Sigmoid colon (tissue), 7 donors: ENCODE data around the gene SRC. TPM values are rescaled to one million over a fixed set of nuclear protein-coding genes. Genes with fewer than 3 reads are reported as not detected.

Experiments
- DNase-seq: peaks from one replicate; pipeline ENCODE4 v3.0.0-alpha.2; 2019
- H3K27ac ChIP-seq, 4 donors: fragments of 200-600 bp; sonication (generic); one replicate each; pipeline ENCODE4 v1.5.1; 2016 to 2019; ENCODE audit warnings: mild to moderate bottlenecking in 1 of 4
- H3K27me3 ChIP-seq, 3 donors: fragments of 200-600 bp; sonication (generic); one replicate each; pipeline ENCODE4 v1.5.1; 2019; ENCODE audit warnings: mild to moderate bottlenecking in 1 of 3
- H3K36me3 ChIP-seq, 4 donors: fragments of 200-600 bp; sonication (generic); one replicate each; pipeline ENCODE4 v1.5.1; 2016 to 2019
- H3K4me1 ChIP-seq, 4 donors: fragments of 200-600 bp; sonication (generic); one replicate each; pipeline ENCODE4 v1.5.1; 2017 to 2019
- H3K4me3 ChIP-seq, 4 donors: fragments of 200-600 bp; sonication (generic); one replicate each; pipeline ENCODE4 v1.5.1; 2017 to 2019; ENCODE audit warnings: mild to moderate bottlenecking in 2 of 4, moderate library complexity in 1 of 4
- H3K9me3 ChIP-seq, 4 donors: fragments of 200-600 bp in 3 of 4; sonication (generic) in 3 of 4; one replicate each; pipeline versions ENCODE4 v1.5.1 to v1.6.1; 2013 to 2019
- EP300 ChIP-seq, 4 donors: sonication (generic); formaldehyde crosslinking; IDR thresholded peaks; one replicate each; pipeline ENCODE4 v1.6.1; 2017; ENCODE audit warnings: antibody characterized with exemption in 4 of 4
- POLR2A ChIP-seq, 2 donors: fragments of 450-650 bp; IDR thresholded peaks; one replicate each; pipeline ENCODE4 v1.6.1; 2016; ENCODE audit warnings: antibody characterized with exemption in 2 of 2, mild to moderate bottlenecking in 2 of 2, moderate library complexity in 2 of 2
- POLR2AphosphoS5 ChIP-seq, 4 donors: sonication (generic); formaldehyde crosslinking; IDR thresholded peaks; one replicate each; pipeline ENCODE4 v1.6.1; 2017; ENCODE audit warnings: antibody characterized with exemption in 4 of 4
- WGBS, 2 donors: extraction: QIAGEN DNeasy Blood & Tissue Kit; methylation state at CpG; one replicate each; pipeline ENCODE4 v1.1.7; 2013; 5-methylcytosine and 5-hydroxymethylcytosine counted together
- intact Hi-C: fragments of 100-400 bp; cut with DNase I; formaldehyde crosslinking; loops from one replicate; pipeline ENCODE4 v1.15.1; 2023
- polyA plus RNA-seq, 3 donors: library from polyadenylated mRNA; stranded (reverse); fragments of 200-250 nt; gene quantifications; one replicate each; pipeline ENCODE4 v1.2.3, GENCODE V29; 2013
- total RNA-seq, 4 donors: library from RNA; depleted of rRNA; stranded (reverse); fragments of >200 nt; gene quantifications; one replicate each; pipeline ENCODE4 v1.1.0, GENCODE V29; 2016
- TF ChIP-seq, protein P1 (sequence below), 4 experiments: fragments of 450-650 bp in 3 of 4; fragments of 200-600 bp in 1 of 4; IDR thresholded peaks; one replicate each; pipeline ENCODE4 v1.5.1; 2016 to 2019; ENCODE audit warnings: antibody characterized with exemption in 4 of 4, mild to moderate bottlenecking in 3 of 4, moderate library complexity in 2 of 4
- donor health status: healthy with polysubstance abuse.
- donor health status: Bipolar disorder and iron deficiency.
- donor health status: healthy.

Gene SRC
- total and polyA plus RNA-seq, 7 donors: 28.1 to 91.8 (median 52.3) TPM

DNA sequence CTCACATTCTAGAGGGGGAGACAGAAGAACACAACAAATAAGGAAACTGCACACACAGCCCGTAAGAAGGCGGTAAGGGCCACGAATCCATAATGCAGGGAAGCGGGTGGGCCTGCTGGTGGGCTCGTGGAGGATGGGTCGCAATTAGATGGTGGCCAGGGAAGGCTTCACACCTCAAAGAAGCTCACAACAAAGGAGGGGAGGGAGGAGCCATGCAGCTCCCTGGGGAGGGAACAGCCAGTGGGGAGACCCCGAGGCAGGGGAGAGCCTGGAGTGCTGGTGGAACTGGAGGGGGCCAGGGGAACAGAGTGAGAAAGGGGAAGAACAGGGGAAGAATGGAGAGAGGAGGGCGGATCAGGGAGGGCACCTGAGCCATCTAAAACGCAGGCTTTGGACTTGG is 13.4 kb downstream of the SRC start:
- 82 to 83% methylated on average over 9 of the region's 9 CpGs for WGBS, 2 donors
- TF ChIP-seq EP300 (IDR thresholded peaks at IDR 0.05): no peak
- TF ChIP-seq, protein P1, sequence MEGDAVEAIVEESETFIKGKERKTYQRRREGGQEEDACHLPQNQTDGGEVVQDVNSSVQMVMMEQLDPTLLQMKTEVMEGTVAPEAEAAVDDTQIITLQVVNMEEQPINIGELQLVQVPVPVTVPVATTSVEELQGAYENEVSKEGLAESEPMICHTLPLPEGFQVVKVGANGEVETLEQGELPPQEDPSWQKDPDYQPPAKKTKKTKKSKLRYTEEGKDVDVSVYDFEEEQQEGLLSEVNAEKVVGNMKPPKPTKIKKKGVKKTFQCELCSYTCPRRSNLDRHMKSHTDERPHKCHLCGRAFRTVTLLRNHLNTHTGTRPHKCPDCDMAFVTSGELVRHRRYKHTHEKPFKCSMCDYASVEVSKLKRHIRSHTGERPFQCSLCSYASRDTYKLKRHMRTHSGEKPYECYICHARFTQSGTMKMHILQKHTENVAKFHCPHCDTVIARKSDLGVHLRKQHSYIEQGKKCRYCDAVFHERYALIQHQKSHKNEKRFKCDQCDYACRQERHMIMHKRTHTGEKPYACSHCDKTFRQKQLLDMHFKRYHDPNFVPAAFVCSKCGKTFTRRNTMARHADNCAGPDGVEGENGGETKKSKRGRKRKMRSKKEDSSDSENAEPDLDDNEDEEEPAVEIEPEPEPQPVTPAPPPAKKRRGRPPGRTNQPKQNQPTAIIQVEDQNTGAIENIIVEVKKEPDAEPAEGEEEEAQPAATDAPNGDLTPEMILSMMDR (IDR thresholded peaks at IDR 0.05): no peak
- TF ChIP-seq POLR2AphosphoS5 (IDR thresholded peaks at IDR 0.05): no peak
- no peak for TF ChIP-seq POLR2A (IDR thresholded peaks at IDR 0.05)

DNA sequence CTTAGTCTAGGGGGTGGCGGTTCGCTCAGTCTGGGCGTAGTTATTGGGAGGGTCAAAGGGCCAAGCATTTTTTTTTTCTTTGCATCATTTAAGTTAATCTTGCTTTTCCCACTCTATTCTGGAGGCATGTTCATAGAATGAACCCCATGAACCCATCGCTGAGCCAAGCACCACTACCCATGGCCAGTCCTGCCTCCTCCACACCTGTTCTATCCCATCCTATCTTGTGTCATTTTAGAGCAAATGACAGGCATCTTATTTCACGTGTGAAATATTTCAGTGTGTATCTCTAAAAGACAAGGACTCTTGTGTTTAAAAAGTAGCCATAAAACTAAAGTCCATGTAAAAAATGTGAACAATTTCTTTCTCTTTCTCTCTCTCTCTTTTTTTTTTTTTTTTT is 13.9 kb downstream of the SRC start:
- intact Hi-C loops: no loop called here
- Histone ChIP-seq H3K4me3 (no peak overlapping the region), H3K27ac (peak overlapping the region in 2 of 4 donors; percentile 66 to 76), H3K36me3 (peaks cover 0 to 4% (median 0%) of the 10 kb centered on the region in 4 donors), H3K9me3 (no peaks in the 10 kb centered on the region), H3K27me3 (no peaks in the 10 kb centered on the region), H3K4me1 (peaks cover 0 to 74% (median 63%) of the 10 kb centered on the region in 4 donors)
- no peak for DNase-seq
- WGBS, 2 donors: 70 to 86% methylated on average over 5 of the region's 5 CpGs
- TF ChIP-seq, protein P1 (IDR thresholded peaks at IDR 0.05): no peak
- TF ChIP-seq POLR2AphosphoS5 (IDR thresholded peaks at IDR 0.05) (no peak), POLR2A (IDR thresholded peaks at IDR 0.05) (no peak), EP300 (IDR thresholded peaks at IDR 0.05) (no peak)

More for the DNA sequence above, 13.4 kb downstream of the SRC start:
- Histone ChIP-seq H3K4me3 (no peak overlapping the region), H3K4me1 (peaks cover 0 to 79% (median 68%) of the 10 kb centered on the region in 4 donors), H3K27ac (peak overlapping the region in 2 of 4 donors; percentile 66 to 76), H3K9me3 (no peaks in the 10 kb centered on the region), H3K27me3 (no peaks in the 10 kb centered on the region), H3K36me3 (peaks cover 0 to 4% (median 0%) of the 10 kb centered on the region in 4 donors)
- intact Hi-C loops: no loop called here
- DNase-seq: peak; percentile 55

DNA sequence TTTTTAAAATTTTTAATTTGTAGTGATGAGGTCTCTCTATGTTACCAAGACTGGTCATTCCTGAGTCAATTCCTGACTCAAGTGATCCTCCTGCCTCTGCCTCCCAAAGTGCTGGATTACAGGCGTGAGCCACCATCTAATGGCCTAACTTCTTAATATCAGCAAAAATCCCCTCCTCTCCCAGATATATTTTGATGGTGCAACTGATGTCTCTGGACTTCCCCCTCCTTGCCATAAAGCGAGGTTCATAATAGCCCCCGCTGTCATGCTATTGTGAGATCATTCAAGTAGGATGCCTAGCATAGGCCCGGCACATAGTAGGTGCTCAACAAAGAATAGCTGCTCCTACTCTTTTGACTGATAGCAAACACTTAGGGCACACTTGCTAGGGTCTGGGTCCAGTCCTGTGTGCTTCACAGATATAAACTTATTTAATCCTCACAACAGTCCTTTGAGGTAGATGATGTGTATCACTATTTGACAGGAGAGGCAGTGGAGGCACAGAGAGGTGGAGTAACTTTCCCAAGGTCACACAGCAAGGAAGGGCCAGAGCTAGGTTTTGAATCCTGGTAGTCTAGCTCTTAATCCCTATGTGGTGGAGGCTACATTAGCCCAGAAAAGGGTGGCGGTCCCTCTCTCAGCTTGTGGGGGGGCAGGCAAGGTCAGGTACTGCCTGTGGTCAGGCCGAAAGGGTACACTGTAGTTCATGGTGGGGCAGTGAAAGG is 14.6 kb downstream of the SRC start:
- intact Hi-C loops: no loop called here
- no peak overlapping the region for H3K4me3 ChIP-seq
- TF ChIP-seq, protein P1 (IDR thresholded peaks at IDR 0.05): no peak
- TF ChIP-seq POLR2AphosphoS5 (IDR thresholded peaks at IDR 0.05): no peak
- H3K4me1 ChIP-seq: peaks cover 0 to 67% (median 56%) of the 10 kb centered on the region in 4 donors
- peaks cover 0 to 9% (median 3%) of the 10 kb centered on the region in 4 donors for H3K36me3 ChIP-seq
- peak; percentile 32 for DNase-seq
- WGBS, 2 donors: 92 to 94% methylated on average over 6 of the region's 6 CpGs
- H3K9me3 ChIP-seq: no peaks in the 10 kb centered on the region
- H3K27me3 ChIP-seq: no peaks in the 10 kb centered on the region
- H3K27ac ChIP-seq: peak overlapping the region in 2 of 4 donors; percentile 12 to 76

DNA sequence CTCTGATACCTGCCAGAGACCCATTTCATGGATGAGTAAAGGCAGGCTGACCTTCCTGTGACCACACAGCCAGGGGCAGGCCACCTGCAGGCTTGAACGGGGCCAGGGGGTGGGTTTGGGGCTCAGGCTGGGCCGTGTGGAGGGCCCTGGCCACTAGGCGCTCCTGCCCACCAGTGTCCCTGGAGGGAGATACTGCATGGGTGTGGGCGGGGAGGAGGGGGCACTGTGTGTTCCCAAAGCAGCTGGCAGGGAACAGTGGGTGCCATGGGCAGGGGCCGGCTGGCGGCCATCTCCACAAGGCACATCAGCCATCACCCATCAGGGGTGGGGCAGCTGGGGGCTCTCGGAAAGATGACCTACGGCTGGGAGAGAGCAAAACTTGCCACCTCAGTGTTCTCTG is 15.4 kb downstream of the SRC start:
- Histone ChIP-seq H3K4me1 (peaks cover 0 to 59% (median 48%) of the 10 kb centered on the region in 4 donors), H3K9me3 (no peaks in the 10 kb centered on the region), H3K36me3 (peaks cover 0 to 17% (median 9%) of the 10 kb centered on the region in 4 donors), H3K27ac (peak overlapping the region in 2 of 4 donors; percentile 12), H3K4me3 (no peak overlapping the region), H3K27me3 (no peaks in the 10 kb centered on the region)
- 81 to 88% methylated on average over 8 of the region's 8 CpGs for WGBS, 2 donors
- TF ChIP-seq EP300 (IDR thresholded peaks at IDR 0.05): no peak
- no peak for TF ChIP-seq POLR2A (IDR thresholded peaks at IDR 0.05)
- TF ChIP-seq POLR2AphosphoS5 (IDR thresholded peaks at IDR 0.05): no peak
- TF ChIP-seq, protein P1 (IDR thresholded peaks at IDR 0.05): no peak
- peak; percentile 57 for DNase-seq
- intact Hi-C loops: no loop called here
